Esophagus mucosa (tissue), 1 donor: ENCODE measurements around the gene ZNF92. TPM values are rescaled to one million over a fixed set of nuclear protein-coding genes. Genes with fewer than 3 reads are reported as not detected.
A peak's percentile ranks its signal among the peaks of the same experiment; 100 is the strongest.
"Not testable (repeated sequence)": the region's sequence is repeated elsewhere in the genome, so short reads cannot be mapped to it uniquely, and the experiment has no call there.

Experiments
- ATAC-seq: fragments of 200-7000 bp; cut with Tn5 transposase; one replicate; pipeline ENCODE4 v1.9.1; 2020
- total RNA-seq: library from RNA; stranded (reverse); gene quantifications from one replicate; pipeline ENCODE4 v1.2.4, GENCODE V29; 2023
- donor health status: DM: yes; HTN: yes; CAD: no.

ZNF92 gene
- 5.6 TPM for total RNA-seq

DNA sequence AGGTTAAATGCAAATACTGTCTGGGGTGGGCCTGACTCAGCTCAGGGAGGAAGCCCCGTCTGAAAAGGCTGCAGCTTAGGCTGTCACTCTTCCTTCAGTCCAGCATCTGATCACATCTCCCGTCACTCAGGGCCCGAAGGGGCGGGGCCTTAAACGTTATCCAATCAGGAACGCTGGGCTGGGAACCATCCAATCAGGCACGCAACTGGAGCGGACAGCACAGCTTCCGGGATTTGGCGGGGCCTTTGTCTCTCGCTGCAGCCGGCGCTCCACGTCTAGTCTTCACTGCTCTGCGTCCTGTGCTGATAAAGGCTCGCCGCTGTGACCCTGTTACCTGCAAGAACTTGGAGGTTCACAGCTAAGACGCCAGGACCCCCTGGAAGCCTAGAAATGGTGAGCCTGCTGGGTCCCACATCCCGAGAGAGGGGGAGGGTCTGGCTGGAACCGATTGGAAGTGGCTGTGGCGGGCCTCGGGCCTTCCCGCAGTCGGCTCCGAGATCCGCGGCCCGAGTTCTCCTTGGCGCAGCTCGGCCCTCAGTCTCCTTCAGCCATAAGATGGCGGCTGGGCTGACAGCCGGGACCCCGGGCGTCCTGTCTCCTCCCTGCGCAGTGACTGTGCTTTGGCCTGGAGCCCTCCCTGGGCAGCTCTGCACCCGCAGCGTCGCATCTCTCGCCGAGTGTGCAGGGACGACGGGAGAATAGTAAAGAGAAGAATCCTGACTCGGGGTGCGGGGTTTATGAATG, at the start of gene ZNF92:
Gene ZNF92, plus strand, starts transcription at position 248 of the 744 bp plus-strand sequence. Its CDS starts 143 bp downstream, at position 391.
- ATAC-seq: peak; percentile 100

DNA sequence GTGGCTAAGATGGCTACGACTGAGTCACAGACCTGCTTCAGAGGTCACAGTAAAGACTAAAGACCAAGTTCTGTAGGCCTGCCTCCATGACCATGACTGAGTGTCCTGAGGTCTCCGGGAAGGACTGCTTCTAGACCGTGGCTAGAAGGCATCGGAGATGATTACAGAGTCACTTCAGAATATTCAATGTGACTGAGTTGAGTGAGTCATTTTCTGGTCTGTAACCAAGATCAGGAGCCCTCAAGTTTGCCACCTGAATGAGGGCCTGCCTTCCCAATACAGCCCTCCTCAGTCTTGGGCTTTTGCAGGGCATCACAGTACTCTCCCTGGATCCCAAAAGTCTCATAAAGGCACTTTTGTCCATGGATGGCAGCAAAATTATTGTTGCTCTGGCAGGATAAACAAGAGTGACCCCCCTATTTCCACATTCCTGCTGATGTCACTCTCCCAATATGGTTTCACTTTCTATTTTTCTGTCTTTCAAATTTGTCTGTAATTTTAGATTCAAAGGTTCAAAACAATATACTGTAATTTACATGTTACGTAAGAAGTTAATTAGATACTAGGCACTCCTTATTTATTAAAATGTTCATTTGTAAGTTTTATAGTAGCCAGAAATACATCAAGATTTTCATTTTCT, 47.7 kb upstream of the ZNF92 start:
- no peak for ATAC-seq

DNA sequence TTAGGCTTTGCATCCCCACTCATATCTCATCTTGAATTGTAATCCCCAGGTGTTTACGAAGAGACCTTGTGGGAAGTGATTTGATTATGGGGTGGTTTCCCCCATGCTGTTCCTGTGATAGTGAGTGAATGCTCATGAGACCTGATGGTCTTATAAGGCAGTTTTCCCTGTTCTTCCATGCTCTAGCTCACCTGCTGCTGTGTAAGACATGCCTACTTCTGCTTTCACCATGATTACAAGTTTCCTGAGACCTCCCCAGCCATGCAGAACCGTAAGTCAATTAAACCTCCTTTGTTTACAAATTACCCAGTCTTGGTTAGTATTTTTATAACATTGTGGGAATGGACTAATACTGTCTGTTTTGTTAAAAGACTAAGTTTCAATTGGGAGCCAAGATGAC, 35.3 kb upstream of the ZNF92 start:
- no peak for ATAC-seq

DNA sequence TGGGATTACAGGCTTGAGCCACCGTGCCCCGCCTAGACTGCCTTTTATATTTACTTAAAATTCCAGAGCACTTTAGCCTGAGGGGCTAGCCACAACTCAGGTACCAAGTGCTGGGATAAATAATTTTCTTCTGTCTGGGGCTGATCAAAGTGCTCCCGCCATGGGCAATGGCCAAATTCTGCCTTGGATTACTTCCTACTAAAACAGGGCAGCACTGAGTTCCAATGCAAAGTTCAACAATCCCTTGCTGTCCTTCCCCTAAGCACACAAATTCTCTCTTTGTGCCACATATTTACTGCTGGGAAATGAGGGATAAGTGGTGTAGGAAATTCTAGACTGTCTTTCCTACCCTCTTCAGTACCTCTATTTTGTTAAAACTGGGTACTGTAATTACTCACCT, 34.4 kb upstream of the ZNF92 start:
- ATAC-seq: no peak

DNA sequence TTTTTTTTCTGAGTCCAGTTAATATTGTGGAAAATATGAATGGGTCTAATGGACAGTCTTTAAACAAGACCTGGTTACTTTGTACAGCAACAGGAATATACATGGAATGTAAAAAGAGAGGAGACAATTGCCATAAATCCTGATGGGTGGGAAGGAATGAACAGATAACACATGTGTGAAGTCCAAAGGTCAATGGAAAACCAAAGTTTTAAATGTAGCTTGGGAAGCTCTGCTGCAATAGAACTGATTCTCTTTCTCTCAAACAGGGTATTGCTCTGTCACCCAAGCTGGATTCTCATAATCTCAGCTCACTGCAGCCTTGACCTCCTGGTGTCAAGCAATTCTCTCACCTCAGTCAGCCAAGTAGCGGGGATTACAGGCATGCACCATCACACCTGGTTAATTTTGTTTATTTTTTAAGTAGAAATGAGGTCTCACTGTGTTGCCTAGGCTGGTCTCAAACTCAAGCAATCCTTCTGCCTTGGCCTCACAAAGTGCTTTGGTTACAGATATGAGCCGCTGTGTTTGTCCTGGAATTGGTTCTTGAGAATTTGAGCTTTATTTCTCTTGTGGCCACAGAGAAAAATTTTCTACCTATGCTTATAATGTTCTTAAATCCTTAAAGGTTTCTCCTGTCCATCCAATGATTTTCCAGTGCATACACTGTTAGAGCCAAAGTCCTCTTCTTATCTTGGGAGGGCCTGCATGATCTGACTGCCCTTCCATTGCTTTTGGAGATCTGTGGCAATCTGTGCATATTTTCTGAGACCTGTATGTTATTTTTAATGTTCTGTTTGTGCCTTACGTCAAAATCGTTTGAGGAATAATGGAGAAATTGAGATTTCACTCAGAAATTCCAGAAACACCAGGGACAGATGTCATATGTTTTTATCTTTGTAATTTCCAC, 30.7 kb upstream of the ZNF92 start:
- ATAC-seq: no peak

DNA sequence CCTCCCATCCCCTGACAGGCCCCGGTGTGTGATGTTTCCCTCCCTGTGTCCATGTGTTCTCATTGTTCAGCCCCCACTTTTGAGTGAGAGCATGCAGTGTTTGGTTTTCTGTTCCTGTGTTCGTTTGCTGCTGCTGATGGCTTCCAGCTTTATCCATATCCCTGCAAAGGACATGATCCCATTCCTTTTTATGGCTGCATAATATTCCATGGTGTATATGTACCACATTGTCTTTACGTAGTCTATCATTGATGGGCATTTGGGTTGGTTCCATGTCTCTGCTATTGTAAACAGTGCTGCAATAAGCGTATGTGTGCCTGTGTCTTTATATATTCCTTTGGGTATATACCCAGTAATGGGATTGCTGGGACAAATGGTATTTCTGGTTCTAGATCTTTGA, 29.1 kb upstream of the ZNF92 start:
- not testable (repeated sequence) for ATAC-seq

DNA sequence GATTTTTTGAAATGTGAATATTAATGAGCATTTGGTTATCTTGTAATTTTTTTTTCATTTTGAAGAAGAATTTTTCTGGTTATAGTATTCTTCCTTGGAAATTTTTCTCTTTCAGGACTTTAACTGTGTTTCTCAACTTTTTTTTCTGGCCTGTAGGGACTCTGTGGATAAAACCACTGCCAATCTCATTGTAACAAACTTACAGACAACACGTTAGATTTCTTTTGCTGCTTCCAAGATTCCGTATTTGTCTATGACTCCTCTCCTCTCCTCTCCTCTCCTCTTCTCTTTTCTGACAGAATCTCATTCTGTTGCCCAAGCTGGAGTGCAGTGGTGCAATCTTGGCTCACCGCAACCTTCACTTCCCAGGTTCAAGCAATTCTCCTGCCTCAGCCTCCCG, 19.4 kb upstream of the ZNF92 start:
- no peak for ATAC-seq

DNA sequence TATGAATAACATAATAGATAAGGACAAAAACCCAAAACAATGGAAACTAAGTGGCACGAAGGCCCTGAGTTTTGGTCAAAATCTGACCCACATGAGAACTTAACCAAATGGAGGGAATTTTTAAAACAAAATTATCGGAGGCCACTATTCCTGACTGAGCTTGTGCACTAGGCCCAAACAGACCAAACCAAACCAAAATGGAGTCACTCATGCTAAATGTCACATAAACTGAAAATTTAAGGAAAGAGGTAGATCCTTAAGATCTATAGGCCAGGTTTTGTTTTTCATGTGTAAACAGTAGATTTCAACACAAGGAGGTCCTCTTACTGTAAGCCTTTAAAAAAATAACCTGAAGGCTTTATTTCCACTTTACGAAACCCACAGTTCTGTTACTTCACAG, 3.8 kb upstream of the ZNF92 start:
- ATAC-seq: no peak

DNA sequence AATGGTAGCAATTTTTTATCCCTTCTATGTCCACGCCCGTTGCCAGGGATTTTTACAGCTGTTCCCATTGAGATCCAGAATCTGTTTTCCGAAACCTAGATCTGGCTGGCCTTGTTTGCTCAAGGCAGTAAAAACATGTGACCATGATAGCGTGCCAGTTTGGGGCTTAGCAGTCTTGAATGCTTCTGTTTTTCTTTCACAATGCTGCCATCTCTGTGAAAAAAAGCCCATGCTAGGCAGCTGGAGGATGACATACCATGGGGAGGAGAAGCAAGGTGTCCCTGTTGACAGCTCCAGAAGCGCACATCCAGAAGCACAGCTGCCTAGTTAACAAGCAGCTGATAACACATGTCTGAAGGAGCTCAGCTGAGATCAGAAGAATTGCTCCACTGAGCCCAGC, 2.2 kb upstream of the ZNF92 start:
- ATAC-seq: no peak

DNA sequence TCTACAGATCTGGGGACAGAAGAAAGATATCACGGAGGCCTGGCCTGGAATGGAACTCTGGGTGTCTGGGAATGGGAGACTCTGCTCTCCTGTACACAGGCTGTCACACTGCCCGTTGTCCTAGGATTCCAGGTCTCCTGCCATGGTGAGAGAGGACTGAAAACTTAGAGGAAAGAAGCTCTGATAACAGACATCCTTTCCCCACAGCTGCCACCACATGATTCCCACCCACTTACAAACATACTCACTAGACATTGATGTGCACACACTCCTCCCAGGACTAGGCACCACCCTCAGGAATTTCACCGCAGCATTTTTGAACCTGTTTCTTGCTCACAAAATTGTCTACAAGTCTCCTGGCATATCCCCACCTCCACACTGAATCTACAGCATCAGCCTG, 5.7 kb downstream of the ZNF92 start:
- ATAC-seq: no peak

DNA sequence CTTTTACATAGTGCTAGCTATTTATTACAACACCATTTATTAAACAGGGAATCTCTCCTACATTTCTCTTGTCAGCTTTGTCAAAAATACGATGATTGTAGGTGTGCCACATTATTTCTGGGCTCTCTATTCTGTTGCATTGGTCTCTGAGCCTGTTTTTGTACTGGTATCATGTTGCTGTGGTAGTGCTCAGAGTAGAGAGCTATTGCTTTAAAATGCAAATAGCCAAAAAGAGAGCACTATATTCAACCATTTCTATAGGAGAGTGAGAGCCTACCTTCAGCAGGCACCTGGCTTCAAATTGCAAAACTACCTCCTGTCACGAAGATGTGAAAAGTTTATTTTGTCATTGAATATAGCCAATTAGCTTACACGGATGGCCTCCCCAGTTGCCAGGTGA, 8.1 kb downstream of the ZNF92 start:
- no peak for ATAC-seq

DNA sequence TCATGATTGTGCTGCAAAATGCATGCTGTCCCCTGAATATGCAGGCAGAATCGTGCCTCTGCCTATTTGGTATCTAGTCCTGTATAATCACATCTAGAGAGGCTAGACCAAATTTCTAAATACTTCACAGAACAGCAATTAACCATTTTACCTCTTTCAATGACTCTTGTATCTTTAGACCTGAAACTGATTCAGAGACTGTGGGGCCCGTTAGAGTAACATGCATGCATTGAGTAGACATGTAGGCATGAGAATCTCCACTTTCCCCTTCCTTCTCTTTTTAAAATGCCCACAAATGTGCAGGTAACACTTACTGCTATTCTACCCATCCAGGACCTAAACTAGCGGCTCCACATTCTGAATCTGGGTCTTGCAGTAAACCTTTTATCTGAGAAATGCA, 8.8 kb downstream of the ZNF92 start:
- no peak for ATAC-seq

DNA sequence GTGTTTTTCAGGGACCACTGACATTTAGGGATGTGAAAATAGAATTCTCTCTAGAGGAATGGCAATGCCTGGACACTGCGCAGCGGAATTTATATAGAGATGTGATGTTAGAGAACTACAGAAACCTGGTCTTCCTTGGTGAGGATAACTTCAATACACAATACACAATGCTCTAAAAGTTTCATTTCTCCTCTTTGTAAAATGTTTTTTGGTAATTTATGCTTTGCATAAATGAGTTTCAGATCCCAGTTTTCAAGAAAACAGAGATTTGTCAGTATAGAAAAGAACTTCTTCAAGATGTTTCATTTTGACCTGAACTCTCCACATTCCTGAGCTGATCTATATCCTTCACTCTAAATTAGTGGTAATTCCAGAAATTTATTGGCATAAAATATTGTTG, 14.2 kb downstream of the ZNF92 start:
- ATAC-seq: no peak

DNA sequence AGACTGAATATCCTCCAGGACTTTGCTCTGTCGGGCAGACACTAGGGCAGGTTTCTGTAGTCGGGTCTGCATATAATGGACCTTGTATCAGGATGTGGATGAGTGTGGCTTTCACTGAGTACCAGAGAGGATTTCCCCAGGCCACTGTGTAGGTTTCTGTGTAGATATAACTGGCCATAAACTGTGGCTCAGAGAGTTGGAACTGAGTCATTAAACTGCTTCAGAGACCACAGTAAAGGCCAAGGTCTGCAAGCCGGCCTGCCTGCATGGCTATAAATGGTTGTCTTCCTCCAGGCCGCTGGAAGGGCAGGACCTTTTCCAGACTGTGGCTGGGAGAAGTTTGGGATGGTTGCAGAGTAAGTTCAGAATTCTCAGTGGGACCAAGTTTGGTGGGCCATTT, 16.9 kb downstream of the ZNF92 start:
- ATAC-seq: no peak

DNA sequence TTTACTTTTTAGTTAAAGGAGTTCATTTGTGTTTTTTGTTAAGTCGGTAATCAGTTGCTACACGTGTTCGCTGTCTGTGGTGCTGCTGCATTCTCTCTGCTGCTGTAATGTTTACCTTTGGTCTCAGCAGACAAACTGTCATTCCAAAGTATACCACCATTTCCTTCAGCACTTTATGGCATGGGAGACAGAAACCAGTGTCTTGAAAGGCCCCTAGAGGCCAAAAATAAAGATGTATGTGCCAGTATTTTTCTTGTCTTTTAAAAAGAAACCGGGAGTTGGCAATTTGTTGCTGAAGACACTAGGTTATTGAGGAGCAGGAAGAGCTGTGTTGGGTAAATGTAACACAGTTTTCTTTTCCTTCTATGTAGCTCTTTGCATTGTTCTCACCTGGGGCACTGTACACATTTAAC, 24.1 kb downstream of the ZNF92 start:
- ATAC-seq: no peak

DNA sequence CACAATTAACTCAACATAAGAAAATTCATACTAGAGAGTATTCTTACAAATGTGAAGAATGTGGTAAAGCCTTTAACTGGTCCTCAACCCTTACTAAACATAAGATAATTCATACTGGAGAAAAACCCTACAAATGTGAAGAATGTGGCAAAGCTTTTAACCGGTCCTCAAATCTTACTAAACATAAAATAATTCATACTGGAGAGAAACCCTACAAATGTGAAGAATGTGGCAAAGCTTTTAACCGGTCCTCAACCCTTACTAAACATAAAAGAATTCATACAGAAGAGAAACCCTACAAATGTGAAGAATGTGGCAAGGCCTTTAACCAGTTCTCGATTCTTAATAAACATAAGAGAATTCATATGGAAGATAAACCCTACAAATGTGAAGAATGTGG, 25.0 kb downstream of the ZNF92 start:
- not testable (repeated sequence) for ATAC-seq

DNA sequence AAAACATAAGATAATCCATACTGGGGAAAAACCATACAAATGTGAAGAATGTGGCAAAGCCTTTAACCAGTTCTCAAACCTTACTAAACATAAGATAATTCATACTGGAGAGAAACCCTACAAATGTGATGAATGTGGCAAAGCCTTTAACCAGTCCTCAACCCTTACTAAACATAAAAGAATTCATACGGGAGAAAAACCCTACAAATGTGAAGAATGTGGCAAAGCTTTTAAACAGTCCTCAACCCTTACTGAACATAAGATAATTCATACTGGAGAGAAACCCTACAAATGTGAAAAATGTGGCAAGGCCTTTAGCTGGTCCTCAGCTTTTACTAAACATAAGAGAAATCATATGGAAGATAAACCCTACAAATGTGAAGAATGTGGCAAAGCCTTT, 25.4 kb downstream of the ZNF92 start:
- ATAC-seq: not testable (repeated sequence)

DNA sequence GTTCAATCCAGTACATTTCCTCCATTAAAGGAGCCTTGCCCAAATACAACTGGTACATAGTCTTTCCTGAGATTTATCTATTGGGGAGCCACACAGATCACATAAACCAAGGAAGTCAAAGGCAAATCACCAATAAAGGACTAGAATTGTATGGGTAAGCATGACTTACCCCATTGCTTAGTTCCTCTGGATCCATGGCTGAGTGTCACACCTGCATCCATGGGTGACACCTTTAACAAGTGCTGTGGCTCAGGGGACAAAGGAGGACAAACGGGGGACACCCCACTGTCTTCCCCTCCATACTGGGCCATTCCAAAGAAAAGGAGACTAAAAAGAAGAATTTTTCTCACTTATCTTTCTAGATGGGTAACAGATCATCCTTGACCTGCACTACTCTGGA, 30.4 kb downstream of the ZNF92 start:
- ATAC-seq: no peak

DNA sequence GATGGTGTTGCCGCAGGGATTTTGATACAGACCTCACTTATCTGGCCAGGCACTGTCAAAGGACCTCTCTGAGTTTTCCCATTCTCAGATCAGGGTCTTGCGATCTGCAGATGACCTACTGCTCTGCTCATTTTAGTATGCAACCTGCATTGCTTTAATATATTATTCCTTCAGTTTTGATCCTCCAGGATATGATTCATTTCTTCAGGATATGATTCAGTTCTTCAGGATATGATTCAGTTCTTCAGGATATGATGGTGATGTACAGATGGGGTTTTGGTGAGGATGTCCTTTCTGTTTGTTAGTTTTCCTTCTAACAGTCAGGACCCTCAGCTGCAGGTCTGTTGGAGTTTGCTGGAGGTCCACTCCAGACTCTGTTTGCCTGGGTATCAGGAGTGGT, 33.1 kb downstream of the ZNF92 start:
- ATAC-seq: not testable (repeated sequence)

DNA sequence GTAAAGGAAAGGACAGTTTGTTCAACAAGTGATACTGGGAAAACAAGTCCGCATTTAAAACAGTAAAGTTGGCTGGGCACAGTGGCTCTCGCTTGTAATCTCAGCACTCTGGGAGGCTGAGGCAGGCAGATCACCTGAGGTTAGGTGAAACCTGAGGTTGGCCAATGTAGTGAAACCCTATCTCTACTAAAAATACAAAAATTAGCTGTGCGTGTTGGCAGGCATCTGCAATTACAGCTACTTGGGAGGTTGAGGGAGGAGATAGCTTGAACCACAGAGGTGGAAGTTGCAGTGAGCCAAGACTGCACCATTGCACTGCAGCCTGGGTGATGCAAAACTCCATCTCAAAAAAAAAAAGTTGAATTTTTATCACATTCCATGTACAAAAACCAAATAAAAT, 35.7 kb downstream of the ZNF92 start:
- no peak for ATAC-seq

DNA sequence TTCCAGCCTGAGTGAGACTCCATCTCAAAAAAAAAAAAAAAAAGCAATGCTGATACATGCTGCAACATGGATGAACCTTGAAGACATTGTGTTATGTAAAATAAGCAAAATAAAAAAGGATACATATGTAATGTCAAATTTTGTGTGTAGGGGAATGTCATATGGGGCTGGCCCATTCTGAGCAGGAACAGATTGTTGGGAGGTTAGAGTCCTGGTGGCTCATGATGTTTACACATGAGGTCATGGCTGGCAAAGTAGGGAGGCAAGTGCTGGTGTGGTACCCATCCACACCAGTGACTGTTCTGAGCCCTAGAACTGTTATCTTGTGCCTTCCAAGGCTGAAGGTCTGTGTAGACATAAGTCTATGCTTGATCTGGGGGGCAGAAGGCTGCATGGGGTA, 37.6 kb downstream of the ZNF92 start:
- ATAC-seq: no peak

DNA sequence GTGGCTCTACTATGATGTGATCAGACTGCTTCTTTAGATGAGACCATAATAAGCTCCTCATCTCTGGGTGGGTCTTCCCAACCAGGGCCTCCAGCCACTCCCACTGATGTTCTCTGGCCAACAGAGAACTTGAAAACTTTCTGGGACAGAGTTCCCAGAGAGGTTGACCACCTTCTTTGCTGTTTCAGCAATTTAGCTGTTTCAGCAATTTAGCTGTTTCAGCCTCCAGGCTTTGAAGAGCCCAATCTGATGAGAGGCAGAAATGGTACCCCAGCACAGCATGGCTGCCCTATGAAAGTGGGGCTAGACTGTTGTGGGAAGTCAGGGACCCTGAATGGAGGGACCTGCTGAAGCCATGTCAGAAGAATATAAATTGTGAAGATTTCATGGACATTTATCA, 49.0 kb downstream of the ZNF92 start:
- no peak for ATAC-seq

DNA sequence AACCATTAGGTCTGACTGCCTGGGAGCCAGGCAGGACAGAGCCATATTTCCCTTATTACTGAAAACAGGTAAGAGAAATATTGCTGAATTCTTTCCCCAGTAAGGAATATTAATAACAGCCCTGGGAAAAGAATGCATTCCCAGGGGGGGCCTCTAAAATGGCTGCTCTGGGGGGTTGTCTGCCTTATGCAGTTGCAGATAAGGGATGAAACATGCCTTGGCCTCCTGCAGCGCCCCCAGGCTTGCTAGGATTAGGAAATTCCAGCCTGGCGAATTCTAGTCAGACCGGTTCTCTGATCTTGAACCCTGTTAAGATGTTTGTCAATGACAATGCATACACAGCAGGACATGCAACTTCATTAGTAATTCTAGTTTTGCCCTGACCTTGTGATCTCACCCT, 49.6 kb downstream of the ZNF92 start:
- not testable (repeated sequence) for ATAC-seq
